Embryonic facial prominence (tissue), 1 donor: ENCODE results near the gene PTPRCAP.
"Not testable (repeated sequence)": the region's sequence is repeated elsewhere in the genome, so short reads cannot be mapped to it uniquely, and the experiment has no call there.

Experiments
- DNase-seq: peaks from one replicate; pipeline ENCODE4 v3.0.0-alpha.2; 2016; ENCODE audit errors: extremely low spot score

Gene PTPRCAP, protein sequence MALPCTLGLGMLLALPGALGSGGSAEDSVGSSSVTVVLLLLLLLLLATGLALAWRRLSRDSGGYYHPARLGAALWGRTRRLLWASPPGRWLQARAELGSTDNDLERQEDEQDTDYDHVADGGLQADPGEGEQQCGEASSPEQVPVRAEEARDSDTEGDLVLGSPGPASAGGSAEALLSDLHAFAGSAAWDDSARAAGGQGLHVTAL

DNA sequence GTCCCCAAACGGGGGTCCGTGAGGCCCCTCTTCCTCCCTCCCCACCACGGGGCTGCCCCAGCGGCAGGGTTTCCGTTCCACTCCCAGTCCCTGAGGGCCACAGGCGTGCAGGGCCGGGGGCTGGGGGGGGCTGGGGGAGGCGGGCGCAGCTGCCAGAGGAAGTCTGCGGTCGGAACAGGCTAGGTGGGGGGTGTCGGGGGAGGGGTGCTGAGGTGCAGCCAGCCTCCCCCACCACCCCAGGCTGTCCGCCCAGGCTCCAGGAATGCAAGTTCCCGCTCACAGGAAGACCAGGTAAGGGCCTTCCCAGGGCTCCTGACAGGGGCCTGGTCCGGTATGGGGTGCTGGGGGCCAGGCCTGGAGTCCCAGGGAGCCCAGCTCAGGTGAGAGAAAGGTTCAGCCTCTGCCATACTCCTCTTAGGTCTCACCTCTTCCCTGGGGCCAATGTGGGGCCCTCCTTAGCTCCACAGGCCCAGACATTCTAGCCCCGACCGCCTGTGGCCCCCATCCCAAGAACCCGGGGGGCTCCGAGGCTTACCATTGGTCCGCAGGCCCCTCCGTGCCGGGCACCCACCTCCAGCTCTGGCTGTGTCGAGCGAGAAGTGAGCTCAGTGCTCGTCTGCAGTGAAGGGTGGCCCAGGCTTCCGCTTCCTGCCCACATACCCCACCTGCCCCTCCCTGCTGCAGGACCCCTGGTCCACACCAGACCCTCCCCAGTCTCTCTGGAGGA lies at the start of gene PTPRCAP:
Gene PTPRCAP (minus strand): TSS at position 601 of the 727 bp plus-strand sequence. CDS start 63 bp downstream, at position 538.
- DNase-seq: no peak

DNA sequence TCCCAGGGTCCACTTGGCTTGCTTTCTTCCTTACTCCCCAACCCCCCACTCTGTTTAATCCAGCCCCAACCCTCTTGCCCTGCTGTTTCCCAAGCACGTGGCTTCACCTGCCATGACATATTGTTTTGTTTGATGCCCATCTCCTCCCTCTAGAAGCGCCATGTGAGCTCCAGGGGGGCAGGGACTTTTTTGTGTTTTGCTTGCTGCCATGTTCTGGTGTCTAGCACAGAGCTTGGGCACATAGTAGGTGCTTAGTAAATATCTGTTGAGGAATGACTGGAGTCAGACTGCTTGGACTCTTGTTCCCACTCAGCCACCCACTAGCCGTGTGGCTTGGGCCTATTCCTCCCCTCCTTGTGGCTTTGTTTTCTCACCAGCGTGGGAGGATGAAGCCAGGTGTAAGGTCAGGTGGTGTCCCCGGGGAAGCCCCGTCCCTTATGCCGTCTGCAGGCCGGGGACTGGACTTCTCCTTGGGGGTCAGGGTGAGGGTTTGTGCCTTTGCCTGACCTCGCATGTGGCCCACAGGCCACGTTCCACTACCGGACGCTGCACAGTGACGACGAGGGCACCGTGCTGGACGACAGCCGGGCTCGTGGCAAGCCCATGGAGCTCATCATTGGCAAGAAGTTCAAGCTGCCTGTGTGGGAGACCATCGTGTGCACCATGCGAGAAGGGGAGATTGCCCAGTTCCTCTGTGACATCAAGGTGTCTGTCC lies 49.2 kb upstream of the PTPRCAP start:
- no peak for DNase-seq

DNA sequence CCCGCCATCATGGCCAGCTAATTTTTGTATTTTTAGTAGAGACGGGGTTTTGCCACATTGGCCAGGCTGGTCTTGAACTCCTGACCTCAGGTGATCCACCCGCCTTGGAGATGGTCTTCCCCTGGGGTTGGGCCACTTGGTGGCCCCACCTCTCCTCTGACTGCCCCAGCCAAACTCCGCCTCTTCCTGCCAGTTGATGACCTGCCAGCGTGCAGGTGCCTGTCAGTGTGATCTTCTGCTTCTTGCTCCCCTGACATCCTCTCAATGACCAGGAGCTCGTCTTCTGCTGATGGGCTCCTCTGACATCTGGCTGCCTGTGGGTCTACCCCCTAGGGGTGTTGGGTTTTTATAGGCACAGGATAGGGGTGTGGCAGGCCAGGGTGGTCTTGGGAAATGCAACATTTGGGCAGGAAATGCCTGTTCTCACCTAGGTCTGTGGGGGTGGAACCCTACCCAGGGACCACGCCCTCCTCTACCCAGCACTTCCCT lies 48.4 kb upstream of the PTPRCAP start:
- DNase-seq: not testable (repeated sequence)

DNA sequence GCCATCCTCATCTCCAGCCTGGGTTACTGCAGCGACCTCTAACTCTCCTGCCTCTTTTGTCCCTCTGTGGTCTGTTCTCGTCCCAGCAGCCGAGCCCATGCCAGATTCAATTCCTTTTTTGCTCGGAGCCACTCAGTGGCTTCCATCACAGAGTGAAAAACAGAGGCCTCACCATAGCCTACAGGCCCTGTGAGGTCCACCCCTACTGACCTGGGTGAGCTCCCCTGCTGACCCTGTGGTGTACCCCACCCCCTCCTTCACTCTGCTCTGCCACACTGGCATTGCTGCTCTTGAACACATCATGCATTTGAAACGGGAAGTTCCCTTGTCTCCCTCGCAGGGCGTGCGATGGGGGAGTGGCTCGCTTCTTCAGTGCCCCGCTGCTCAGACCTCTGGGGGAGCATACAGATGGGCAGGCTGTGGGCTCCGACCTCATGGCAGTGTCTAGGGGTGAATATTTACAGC lies 47.4 kb upstream of the PTPRCAP start:
- no peak for DNase-seq

DNA sequence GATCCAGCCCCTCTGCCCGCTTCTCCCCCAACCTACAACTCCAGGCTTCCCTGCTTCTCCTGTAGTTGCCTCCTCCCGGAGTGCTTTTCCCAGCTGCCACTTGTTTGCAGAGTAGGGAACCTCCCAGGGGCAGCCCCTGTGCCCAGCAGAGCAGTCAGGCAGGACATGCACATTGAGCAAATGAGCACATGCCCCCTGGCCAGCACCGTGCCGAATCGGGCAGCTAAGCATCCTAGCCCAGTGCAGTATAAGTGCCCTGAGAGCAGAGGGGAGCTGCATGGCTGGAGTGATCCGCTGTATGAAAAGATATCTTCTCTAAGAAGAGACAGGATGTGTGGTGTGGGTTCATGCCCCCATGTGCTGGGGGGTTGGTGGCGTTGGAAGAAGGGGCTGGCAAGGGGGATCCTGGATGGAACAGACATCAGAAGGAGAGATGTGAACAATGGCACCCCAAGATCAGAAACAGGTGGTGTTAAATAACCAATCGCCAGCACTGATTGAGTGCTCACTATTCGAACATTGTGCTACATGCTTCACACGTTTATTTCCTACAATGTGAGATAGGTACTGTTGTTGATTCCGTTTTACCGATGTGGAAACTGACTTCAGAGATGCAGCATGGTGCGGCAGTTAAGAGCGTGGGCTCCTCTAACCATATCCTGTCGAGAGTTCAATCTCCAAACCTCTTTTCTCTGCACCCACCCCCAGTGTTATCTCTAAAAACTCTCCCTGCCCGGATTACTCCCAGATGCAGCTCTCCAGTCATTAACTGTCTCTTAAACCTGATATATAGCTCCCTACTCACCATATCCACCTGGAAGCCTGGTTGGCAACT lies 46.6 kb upstream of the PTPRCAP start:
- DNase-seq: no peak

DNA sequence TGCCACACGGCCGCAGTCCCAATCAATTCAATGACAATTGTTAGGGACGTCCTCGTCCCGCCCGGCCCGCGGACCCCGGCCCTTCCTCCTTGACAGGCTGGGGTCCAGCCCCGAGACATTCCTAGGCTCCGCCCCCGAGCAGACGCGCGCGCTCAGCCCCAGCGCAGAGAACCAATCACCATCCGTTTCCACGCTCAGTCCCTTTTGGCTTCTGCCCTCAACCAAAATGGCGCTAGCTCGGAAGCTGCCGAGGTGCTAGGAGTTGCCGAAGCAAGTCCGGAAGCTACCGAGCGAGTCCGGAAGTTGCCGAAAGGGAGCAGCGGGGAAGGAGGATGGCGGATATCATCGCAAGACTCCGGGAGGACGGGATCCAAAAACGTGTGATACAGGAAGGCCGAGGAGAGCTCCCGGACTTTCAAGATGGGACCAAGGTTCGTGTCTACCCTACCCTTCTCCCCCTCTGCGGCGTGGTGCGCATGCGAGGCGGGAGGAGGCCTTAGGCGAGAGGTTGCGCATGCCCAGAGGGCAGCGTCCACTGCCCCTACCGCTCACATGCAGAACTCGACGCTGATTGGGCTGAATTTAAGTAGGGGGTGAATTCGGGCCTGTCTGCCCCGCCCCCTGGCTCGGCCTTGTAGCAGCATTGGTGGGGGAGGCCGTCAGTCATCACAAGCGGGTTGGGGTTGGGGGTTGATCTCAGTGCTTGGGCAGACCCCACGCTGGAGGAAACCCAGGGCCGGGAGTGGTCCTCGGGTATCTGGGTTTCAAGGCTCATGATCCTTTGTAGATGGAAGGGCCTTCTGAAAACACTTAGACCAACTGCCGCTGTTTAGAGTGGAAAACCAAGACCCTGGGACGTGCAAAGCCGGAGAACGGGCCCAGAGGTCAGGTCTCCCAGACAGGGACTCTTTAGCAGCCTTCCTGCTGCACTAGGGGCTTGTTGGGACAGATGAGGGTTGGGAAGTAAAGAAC lies 45.6 kb upstream of the PTPRCAP start, which contains the start of gene AIP:
Gene AIP (plus strand): TSS at position 200 of the 972 bp plus-strand sequence. CDS start 133 bp downstream, at position 333.
- peak; percentile 95 for DNase-seq

DNA sequence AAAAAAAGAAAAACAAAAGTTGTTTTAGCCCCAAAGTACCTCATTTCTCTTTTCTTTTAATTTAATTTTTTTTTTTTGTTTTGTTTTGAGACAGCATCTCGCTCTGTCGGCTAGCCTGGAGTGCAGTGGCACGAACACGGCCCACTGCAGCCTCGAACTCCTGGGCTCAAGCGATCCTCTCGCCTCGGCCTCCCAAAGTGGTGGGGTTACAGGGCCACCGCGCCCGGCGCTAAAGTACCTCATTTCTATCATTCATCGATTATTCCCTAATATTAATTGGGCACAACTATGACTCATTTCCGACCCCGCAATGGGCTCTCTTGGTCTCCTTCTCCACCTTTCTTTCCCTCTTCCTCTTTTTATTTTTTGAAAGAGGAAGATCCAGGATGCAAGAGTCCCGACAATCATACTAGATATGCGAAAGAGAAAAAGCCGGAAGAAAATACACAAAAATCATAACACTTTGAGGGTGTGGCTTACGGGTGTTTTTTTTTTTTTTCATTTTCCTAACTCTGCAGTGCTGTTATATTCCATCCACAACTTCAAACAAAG lies 44.9 kb upstream of the PTPRCAP start:
- no peak for DNase-seq

DNA sequence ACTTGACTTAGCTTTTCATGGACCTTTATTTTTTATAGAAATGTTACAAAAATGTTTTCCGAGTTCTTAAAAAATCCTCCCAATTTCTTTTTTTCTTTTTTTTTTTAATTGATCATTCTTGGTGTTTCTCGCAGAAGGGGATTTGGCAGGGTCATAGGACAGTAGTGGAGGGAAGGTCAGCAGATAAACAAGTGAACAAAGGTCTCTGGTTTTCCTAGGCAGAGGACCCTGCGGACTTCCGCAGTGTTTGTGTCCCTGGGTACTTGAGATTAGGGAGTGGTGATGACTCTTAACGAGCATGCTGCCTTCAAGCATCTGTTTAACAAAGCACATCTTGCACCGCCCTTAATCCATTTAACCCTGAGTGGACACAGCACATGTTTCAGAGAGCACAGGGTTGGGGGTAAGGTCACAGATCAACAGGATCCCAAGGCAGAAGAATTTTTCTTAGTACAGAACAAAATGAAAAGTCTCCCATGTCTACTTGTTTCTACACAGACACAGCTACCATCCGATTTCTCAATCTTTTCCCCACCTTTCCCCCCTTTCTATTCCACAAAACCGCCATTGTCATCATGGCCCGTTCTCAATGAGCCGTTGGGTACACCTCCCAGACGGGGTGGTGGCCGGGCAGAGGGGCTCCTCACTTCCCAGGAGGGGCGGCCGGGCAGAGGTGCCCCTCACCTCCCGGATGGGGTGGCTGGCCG lies 40.0 kb upstream of the PTPRCAP start:
- DNase-seq: not testable (repeated sequence)

DNA sequence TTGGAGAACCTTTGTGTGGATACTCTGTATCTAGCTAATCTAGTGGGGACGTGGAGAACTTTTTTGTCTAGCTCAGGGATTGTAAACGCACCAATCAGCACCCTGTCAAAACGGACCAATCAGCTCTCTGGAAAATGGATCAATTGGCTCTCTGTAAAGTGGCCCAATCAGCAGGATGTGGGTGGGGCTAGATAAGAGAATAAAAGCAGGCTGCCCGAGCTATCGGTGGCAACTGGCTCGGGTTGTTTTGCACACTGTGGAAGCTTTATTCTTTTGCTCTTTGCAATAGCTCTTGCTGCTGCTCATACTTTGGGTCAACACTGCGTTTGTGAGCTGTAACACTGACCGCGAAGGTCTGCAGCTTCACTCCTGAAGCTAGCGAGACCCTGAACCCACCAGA lies 39.2 kb upstream of the PTPRCAP start:
- not testable (repeated sequence) for DNase-seq

DNA sequence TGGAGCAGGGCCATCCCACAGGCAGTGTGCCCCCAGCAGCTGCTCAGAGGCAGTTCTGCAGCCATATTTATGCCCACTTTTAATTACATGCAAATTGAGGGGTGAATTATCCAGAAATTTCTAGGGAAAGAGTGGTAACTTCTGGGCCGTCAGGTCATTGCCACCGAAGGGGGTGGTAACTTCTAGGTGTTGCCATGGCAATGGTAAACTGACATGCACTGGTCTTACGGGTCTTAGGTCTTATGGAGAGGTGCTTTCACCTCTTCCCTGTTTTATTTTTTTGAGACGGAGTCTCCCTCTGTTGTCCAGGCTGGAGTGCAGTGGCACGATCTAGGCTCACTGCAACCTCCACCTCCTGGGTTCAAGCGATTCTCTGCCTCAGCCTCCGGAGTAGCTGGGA lies 35.4 kb upstream of the PTPRCAP start:
- DNase-seq: no peak

DNA sequence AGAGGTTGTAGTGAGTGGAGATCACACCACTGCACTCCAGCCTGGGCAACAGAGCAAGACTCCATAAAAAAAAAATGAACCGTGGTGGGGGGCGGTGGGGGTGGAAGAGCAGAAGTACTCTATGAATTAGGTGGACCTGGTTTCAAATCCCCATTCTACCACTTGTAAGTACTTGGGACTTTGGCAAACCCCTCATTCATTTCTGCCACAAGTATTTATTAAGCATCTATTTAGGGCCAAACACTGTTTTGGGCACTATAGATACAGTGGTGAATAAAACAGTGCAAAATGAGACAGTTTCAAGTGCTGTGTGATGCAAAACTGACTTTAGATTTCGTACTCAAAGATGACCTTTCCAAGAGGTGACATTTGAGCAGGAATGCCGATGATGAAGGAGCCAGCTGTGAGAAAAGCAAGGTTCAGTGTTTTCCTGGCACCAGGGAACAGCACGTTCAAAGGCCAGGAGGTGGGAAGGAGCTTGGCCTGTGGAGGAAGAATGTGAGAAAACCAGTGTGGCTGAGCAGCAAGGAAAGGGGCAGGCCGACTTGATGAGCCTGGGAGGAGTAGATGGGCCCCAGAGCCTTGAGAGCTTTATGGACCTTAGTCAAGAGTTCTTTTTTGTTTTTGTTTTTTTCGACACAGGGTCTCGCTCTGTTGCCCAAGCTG lies 33.0 kb upstream of the PTPRCAP start:
- DNase-seq: no peak

DNA sequence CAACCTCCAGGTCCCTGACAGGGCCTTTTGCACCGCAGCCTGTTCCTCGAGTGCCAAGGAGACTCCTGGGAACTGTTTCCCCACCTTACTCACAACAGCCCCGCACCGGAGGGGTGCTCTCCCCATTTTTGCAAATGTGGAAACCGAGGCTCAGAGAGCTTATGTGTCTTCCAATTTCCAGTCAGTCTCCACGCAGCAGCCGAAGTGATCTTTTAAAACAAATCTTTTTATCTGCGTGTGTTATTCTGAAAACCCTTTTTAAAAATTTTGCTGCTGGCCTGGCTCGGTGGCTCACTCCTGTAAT lies 32.0 kb upstream of the PTPRCAP start:
- no peak for DNase-seq

DNA sequence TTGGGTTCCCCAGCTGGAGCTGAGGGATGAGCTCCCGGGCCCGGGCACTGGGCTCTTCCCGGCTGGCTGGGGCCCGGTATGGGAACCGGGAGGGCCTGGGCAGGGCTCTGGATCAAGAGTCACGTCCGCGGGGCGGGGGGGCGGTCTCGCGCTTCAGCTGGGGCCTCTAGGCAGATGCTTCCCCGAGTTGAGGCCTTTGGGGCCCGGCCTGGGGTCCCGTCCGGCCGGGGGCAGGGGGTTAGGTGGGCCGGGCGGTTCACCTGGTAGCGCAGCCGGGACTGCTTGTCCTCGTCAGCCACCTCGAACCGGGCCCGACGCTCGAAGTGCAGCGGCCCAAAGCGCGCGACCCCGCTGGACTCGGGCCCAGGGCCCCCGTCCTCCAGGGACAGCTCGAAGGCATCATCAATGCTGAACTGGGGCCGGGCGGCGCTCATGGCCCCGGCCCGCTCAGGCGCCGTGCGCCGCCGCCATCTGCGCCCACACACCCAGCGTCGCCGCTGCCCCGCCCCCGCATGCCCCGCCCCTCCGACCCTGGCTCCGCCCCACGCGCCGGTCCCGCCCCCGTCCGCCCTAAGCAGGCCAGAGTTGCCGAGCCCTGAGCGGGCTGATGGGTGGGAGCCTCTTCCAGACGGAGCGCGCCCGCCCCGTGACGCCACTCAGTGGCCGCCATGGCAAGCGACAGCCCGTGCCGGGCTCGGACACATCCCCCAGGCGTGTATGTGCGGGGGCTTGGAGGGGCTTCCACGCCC lies 31.5 kb upstream of the PTPRCAP start, which contains the start of gene TMEM134:
Gene TMEM134 (minus strand): TSS at position 493 of the 749 bp plus-strand sequence. CDS start 59 bp downstream, at position 434.
- peak; percentile 82 for DNase-seq

DNA sequence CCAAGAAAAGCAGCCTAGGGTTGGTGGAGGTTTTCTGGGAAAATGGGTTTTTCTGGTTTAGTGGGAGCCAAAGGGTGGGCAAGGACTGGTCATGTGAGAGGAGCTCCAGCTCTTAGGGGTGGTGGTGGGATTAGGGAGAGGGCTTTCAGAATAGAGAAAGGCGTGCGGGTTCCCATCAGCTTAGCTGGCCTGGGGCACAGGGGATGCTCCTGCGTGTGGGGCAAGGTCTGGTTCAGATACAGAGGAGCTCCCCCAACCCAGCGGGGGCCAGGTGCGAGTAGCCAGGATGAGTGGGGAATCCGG lies 30.9 kb upstream of the PTPRCAP start:
- no peak for DNase-seq

DNA sequence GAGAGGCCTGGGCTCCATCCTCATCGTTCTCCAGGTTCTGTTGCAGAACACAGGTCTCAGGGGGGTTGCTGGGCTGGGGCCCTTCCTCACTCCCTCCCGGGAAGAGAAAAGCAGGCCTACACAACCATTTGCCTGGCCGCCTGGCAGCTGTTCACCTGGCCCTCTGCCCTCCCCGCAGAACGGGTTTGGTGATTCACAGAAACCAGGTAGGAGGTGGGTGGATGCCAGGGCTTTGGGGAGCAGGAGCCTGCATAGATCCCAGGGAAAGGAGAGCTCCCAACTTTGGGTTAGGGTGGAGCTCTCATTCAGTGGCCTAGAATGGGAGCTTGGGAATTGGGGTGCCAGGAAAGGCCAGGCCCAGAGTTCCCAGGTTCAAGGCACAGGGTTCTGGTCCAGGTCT lies 30.6 kb upstream of the PTPRCAP start:
- no peak for DNase-seq

DNA sequence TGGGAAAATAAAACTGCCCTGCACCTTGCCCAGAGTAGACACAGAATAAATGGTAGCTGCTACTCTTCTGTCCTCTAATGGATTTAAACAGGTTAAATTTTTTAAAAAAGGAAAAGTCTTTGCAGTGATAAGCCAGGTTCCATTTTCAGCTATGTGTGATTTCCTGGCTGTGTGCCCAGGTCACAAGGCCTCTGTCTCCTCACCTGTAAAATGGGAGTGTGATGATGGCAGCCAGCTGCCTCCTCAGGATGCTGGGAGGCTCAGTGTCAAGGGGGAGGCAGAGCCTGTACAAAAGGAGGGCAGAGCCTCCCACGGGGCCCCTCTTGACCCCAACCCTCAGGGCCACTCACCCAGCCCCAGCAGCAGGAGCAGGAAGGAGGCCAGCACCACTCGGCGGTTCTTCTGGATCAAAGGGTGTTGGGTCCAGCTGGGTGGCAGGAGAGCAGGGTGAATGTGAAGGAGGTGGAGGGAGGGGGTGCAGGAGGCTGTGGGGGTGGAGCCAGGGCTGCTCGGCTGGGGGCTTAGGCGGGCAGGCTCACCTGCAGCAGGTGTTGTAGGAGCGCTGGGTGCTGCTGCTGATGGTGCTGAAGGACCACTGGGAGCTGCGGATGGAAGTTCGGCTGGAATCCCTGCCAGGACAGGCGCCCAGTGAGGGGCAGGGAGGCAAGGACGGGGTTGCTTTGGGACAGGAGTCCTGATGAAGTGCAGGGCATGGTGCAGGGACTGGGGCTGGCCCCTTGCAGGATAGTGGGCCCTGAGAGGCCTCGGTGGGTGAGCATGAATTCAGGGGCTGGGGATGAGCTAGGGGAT lies 29.7 kb upstream of the PTPRCAP start:
- no peak for DNase-seq

DNA sequence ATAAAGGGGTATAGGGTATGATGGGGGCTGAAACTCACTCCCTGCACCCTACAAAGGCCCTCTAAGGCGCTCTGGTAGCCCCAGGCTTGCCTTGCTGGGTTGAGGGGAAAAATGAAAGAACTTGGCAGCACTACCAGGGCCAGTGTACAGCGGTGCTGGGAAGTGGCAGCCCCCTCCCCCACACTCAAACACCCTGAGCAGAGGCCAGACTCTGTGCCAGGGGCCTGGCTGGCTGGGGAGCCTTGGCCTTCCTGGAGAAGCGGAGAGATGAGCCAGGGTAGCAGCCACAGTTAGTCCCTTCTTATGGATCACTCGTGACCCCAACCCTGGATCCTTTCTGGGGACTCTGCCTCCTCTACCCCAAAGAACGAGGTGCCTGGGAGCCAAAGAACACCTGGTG lies 28.9 kb upstream of the PTPRCAP start:
- no peak for DNase-seq
